NCI-H345 treated with DMSO at 0.1 percent for 48 hours (cell line): ENCODE results near the gene CALHM2.

Source experiments
- DNase-seq: peaks from one replicate; lab custom pipeline; 2025; ENCODE audit not compliant: unreplicated experiment; lab: John Stamatoyannopoulos, UW

The CALHM2 gene

GRCh38 chr10:103451091-103451813 is 918 bp downstream of the CALHM2 start:
- DNase-seq = no peak

GRCh38 chr10:103450201-103450695 is 1.9 kb downstream of the CALHM2 start:
- no peak for DNase-seq

GRCh38 chr10:103449208-103450144 is 2.7 kb downstream of the CALHM2 start:
- no peak for DNase-seq

DNA sequence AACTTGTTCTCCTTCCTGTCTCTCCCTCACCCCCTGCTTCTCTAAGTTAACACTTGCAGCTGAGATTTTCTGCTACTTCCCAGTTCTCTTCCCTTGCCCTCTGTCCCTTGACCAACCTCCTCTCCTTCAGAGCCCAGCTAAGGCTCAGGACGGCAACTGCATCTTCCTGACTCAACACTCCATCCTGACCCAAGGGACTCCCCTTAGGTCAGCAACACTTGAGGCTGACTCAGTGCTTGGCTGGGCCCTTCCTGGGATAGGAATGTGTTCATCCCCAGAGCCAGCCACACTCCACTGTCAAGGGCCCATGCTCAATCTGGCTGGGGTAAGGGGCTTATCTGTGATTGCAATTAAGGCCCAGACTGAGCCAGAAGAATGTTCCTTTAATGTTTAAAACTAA is 3.4 kb downstream of the CALHM2 start:
- no peak for DNase-seq

DNA sequence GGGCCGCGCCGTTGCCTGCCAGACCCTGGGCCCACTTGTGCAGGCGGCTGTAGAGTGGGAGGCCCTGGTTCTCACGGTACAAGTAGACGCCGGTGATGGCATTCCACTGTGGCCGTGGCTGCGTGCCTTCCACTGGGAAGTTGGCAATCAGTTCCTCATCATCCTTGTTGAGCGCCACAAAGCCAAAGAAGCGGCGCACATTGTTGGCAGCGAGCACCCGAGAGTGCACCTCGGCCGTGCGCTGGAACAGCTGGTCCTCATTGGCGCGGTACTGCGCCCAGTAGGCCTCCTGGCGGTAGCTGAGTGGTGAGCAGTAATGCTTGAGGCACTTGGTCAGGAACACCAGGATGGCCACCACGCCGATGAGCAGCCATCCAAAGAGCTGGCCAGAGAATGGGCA is 5.0 kb downstream of the CALHM2 start:
- no peak for DNase-seq

- no peak for DNase-seq
Measured at GRCh38 chr10:103445767-103446567, 6.2 kb downstream of the CALHM2 start.

DNA sequence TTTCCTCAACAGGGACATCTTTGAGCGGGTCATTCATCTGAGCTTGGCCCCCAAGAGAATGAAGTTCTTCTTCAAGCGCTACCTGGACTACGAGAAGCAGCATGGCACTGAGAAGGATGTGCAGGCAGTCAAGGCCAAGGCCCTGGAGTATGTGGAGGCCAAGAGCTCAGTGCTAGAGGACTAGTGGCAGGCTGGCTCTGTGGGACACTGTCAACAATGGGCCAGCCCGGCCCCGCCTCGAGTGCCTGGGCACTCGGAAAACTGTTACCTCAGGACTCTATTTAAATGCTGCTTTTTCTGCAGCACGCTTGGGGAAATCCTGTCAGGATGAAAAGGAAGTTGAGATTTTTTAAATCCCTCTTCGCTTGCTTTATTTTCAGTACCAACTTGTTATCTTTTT is 6.8 kb downstream of the CALHM2 start:
- no peak for DNase-seq

- DNase-seq = no peak
Measured at GRCh38 chr10:103444478-103444877, 7.7 kb downstream of the CALHM2 start.

DNA sequence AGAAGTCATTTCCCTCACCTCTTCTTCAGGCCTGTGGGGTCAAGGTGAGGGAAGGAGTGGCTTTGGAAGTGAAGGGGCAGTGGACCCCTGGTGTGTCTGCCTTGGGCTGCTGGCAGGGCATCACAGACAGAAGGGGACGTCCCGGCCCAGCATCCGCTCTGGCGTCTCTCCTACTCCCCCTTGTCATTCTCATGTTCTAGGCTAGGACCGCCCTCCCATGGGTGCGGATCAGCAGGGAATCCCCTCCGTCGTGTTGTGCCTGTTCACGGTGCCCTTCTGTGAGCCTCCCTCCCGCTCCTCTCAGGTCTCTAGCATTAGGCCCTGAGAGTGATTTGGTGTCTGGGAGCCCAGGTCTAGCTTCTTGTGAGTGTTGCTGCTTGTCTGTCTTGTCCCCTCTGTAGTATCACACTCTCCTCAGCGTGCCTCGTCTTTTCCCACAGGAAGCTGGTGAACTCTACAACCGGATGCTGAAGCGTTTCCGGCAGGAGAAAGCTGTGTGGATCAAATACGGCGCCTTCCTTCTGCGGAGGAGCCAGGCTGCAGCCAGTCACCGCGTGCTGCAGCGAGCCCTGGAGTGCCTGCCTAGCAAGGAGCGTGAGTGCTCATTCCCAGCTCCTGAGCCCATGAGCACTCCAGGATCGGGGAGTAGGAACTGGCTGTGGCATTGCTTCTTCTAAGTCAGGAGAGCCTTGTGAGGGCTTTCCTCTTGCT is 8.5 kb downstream of the CALHM2 start:
- DNase-seq = no peak

DNA sequence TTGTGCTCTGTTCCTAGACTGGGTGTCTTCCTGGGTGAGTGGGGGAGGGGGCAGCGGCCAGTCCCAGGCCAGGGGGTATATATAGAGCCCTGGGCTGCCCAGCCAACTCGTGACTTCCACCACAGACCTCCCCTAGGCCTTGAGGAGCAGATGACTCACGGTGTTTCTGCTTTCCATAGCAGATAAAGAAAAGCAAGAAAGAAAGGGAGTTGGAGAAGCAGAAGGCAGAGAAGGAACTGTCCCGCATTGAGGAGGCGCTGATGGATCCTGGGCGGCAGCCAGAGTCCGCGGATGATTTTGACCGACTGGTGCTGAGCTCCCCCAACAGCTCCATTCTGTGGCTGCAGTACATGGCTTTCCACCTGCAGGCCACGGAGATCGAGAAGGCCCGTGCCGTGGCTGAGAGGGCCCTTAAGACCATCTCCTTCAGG is 10.1 kb downstream of the CALHM2 start:
- DNase-seq = no peak

DNA sequence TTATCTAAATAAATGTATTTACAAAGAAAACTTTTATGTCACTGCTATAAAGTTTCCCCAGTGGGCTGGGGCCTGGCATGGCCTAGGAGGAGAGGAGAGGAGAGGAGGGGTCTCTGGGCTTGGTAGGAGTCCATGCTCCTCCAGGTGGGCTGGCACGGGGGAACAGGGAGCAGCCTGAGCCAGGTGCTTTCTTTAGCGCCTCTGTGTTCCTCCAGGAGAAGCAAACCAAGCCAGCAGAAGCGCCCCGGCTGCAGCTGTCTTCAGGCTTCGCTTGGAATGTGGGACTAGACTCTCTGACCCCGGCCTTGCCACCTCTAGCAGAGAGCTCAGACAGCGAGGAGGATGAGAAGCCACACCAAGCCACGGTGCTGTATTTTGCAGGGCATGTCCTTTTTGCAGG is 10.6 kb downstream of the CALHM2 start:
- DNase-seq = no peak

DNA sequence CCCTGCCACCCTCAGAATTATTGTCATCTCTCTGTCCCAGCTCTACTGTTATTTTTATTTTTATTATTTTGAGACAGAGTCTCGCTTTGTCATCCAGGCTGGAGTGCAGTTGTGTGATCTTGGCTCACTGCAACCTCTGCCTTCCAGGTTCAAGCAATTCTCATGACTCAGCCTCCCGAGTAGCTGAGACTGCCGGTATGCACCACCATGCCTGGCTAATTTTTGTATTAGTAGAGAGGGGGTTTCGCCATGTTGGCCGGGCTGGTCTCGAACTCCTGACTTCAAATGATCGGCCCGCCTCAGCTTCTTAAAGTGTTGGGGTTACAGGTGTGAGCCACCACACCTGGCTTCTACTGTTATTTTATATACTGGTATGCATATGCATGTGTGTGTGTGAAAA is 11.0 kb downstream of the CALHM2 start:
- no peak for DNase-seq

DNA sequence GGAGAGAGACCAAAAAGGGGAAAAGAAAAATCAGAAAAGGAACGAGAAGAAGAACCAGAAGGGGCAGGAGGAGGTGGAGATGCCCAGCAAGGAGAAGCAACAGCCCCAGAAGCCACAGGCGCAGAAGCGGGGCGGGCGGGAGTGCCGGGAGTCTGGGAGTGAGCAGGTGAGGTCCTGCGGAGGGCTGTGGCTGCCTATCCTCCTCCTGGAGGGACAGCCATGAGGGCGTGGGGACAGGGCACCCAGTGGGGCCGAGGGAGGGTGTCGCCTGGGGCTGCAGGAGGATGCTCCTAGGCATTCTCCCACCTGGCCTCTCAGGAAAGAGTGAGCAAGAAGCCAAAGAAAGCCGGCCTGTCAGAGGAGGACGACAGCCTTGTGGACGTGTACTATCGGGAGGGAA is 11.8 kb downstream of the CALHM2 start:
- no peak for DNase-seq

DNA sequence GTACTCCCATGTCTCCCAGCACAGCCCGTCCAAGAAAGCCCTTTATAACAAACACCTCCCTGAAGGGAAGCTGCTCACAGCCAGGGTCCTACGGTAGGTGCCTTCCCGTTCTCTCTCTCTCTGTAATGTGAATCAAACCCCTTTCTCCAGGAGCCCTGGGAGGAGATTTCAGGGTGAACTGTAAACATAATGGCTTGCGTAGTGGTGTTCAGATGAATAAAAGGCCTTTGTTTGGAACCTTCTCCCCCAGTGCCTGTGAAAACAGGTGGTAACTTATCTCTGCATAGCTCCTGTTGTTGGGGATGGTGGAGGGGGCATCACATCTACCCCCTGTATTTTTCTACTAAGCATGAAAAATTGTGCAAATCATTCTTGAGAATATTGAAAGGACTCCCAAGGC is 12.4 kb downstream of the CALHM2 start:
- no peak for DNase-seq

GRCh38 chr10:103433858-103434257 is 18.3 kb downstream of the CALHM2 start:
- DNase-seq = no peak

- DNase-seq = no peak
Measured at GRCh38 chr10:103431902-103432301, 20.3 kb downstream of the CALHM2 start.

GRCh38 chr10:103429647-103430046 is 22.5 kb downstream of the CALHM2 start:
- DNase-seq = no peak

- no peak for DNase-seq
Measured at GRCh38 chr10:103428989-103429643, 23.1 kb downstream of the CALHM2 start.

DNA sequence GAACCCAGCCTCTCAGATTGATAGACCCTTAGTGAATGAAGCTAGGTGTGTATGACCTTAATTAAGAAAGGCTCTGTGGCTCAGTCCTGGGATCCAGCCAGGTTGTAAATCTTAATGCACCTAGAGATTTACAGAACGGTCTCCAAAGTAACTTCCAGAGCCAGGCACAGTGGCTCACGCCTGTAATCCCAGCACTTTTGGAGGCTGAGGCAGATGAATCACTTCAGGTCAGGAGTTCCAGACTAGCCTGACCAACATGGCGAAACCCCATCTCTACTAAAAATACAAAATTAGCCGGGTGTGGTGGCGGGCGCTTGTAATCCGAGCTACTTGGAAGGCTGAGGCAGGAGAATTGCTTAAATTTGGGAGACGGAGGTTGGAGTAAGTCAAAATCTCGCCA is 24.3 kb downstream of the CALHM2 start:
- no peak for DNase-seq

DNA sequence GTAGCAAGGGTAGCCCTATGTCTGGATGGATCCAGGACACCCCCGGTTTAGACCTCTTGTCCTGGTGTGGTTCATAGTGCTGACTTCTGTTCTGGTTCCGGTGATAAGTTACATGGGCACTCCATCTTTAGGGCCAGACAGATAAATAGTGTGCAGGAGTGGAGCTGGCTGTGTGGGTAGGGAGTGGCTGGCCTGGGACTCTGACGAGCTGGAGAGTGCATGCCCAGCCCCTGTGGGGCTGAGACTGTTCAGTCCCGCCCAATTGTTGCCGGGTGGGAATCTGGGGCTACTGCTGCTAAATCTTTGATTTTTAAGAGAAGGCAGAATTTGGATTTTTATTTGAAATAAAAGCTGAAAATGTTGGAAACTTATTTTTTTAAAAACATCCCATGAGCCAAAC is 28.4 kb downstream of the CALHM2 start:
- DNase-seq = no peak
